Neural progenitor cell (in vitro differentiated cells): ENCODE data around the gene DDX56. TPM values are rescaled to one million over a fixed set of nuclear protein-coding genes. Genes with fewer than 3 reads are reported as not detected.
A peak's percentile ranks its signal among the peaks of the same experiment; 100 is the strongest.

ENCODE experiments used
- DNase-seq: peaks from one replicate; pipeline ENCODE4 v3.0.0-alpha.2; 2016; ENCODE audit warnings: low spot score
- H2AFZ ChIP-seq: fragments of 200-600 bp; sonication (generic); replicated peaks from 2 replicates; pipeline ENCODE4 v1.6.1; 2016; ENCODE audit warnings: antibody characterized with exemption
- H3F3A ChIP-seq: fragments of 200-600 bp; sonication (generic); 2 replicates; pipeline ENCODE4 v1.6.1; 2016; ENCODE audit warnings: antibody characterized with exemption, low read depth
- H3K27ac ChIP-seq: fragments of 200-600 bp; sonication (generic); 2 replicates; pipeline ENCODE4 v1.5.1; 2016; ENCODE audit warnings: mild to moderate bottlenecking
- H3K27me3 ChIP-seq: fragments of 200-600 bp; sonication (generic); 2 replicates; pipeline ENCODE4 v1.6.1; 2016; ENCODE audit warnings: mild to moderate bottlenecking, moderate library complexity
- H3K36me3 ChIP-seq: fragments of 200-600 bp; sonication (generic); 2 replicates; pipeline ENCODE4 v1.5.1; 2016
- H3K4me1 ChIP-seq: fragments of 200-600 bp; sonication (generic); 2 replicates; pipeline ENCODE4 v1.6.1; 2016; ENCODE audit warnings: mixed run types
- H3K4me2 ChIP-seq: fragments of 200-600 bp; sonication (generic); 2 replicates; pipeline ENCODE4 v1.6.1; 2016
- H3K4me3 ChIP-seq: fragments of 200-600 bp; sonication (generic); 2 replicates; pipeline ENCODE4 v1.5.1; 2016
- H3K79me2 ChIP-seq: fragments of 200-600 bp; sonication (generic); 2 replicates; pipeline ENCODE4 v1.6.1; 2016; ENCODE audit warnings: low read depth
- H3K9ac ChIP-seq: fragments of 200-600 bp; sonication (generic); 2 replicates; pipeline ENCODE4 v1.6.1; 2016
- H3K9me3 ChIP-seq: fragments of 200-600 bp; sonication (generic); 2 replicates; pipeline ENCODE4 v1.5.1; 2016; ENCODE audit warnings: low read depth
- H4K20me1 ChIP-seq: fragments of 200-600 bp; sonication (generic); 2 replicates; pipeline ENCODE4 v1.6.1; 2016; ENCODE audit warnings: low read depth
- H3K27ac Mint-ChIP-seq: 3 replicates; pipeline ENCODE4 v1.8.0; 2021; ENCODE audit warnings: mixed read lengths
- H3K27me3 Mint-ChIP-seq: 2 replicates; pipeline ENCODE4 v1.8.0; 2022; ENCODE audit warnings: low read depth, mild to moderate bottlenecking, inconsistent platforms, moderate library complexity, mixed read lengths; ENCODE audit not compliant: insufficient read depth
- H3K36me3 Mint-ChIP-seq: 3 replicates; pipeline ENCODE4 v1.8.0; 2021; ENCODE audit warnings: mixed read lengths
- H3K4me1 Mint-ChIP-seq: 3 replicates; pipeline ENCODE4 v1.8.0; 2021; ENCODE audit warnings: mixed read lengths
- H3K4me3 Mint-ChIP-seq: 3 replicates; pipeline ENCODE4 v1.8.0; 2021; ENCODE audit warnings: mild to moderate bottlenecking, moderate library complexity, mixed read lengths
- H3K9me3 Mint-ChIP-seq: 3 replicates; pipeline ENCODE4 v1.8.0; 2020; ENCODE audit warnings: mixed read lengths
- EZH2 ChIP-seq: fragments of 200-600 bp; sonication (generic); IDR thresholded peaks from 2 replicates; pipeline ENCODE4 v1.6.1; 2017; ENCODE audit warnings: antibody characterized with exemption, mild to moderate bottlenecking, moderate library complexity
- EZH2phosphoT487 ChIP-seq: fragments of 200-600 bp; sonication (generic); IDR thresholded peaks from 2 replicates; pipeline ENCODE4 v1.6.1; 2017; ENCODE audit warnings: antibody characterized with exemption
- total RNA-seq: library from RNA; depleted of rRNA; stranded (reverse); fragments of >200 nt; gene quantifications from 2 replicates; pipeline ENCODE4 v1.2.3, GENCODE V29; 2015; ENCODE audit warnings: low replicate concordance
- TF ChIP-seq, protein P1 (sequence below): fragments of 200-600 bp; sonication (generic); IDR thresholded peaks from 2 replicates; pipeline ENCODE4 v1.5.1; 2017; ENCODE audit warnings: antibody characterized with exemption, mild to moderate bottlenecking

Gene DDX56
- total RNA-seq, 1 donor from 2014 or later: 67.5 TPM

DNA sequence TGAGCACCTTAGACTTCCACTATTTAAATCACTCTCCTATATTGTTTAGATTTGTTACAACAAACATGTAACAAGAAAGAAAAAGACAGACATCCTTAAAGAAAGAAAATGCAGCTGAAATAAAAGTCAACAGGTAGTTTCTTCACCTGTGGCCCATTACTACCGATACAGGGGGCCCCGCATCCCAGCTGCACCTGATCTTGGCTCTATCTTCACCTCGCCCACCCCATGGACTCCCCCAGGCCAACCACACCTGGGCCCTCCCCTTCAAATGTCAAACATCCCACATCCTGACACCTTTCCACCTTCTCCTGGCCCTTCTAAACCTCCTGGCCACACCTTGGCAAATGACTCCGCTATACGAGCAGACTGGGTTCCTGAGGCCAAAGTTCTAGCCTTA lies 7.0 kb downstream of the DDX56 start:
- no peak overlapping the region for H3K27ac ChIP-seq
- H3K9me3 Mint-ChIP-seq: no peaks in the 10 kb centered on the region
- H2AFZ ChIP-seq: no peak overlapping the region
- H3K27me3 ChIP-seq: no peaks in the 10 kb centered on the region
- H3K36me3 Mint-ChIP-seq: peaks cover 45% of the 10 kb centered on the region
- H3K4me3 ChIP-seq: no peak overlapping the region
- peaks cover 14% of the 10 kb centered on the region for H3F3A ChIP-seq
- no peaks in the 10 kb centered on the region for H4K20me1 ChIP-seq
- no peaks in the 10 kb centered on the region for H3K4me1 ChIP-seq
- H3K27ac Mint-ChIP-seq: no peak overlapping the region
- H3K79me2 ChIP-seq: peaks cover 7% of the 10 kb centered on the region
- no peaks in the 10 kb centered on the region for H3K9me3 ChIP-seq
- no peaks in the 10 kb centered on the region for H3K36me3 ChIP-seq
- H3K9ac ChIP-seq: no peak overlapping the region
- no peak for DNase-seq
- H3K4me3 Mint-ChIP-seq: no peak overlapping the region
- no peak for TF ChIP-seq EZH2phosphoT487
- TF ChIP-seq, protein P1, sequence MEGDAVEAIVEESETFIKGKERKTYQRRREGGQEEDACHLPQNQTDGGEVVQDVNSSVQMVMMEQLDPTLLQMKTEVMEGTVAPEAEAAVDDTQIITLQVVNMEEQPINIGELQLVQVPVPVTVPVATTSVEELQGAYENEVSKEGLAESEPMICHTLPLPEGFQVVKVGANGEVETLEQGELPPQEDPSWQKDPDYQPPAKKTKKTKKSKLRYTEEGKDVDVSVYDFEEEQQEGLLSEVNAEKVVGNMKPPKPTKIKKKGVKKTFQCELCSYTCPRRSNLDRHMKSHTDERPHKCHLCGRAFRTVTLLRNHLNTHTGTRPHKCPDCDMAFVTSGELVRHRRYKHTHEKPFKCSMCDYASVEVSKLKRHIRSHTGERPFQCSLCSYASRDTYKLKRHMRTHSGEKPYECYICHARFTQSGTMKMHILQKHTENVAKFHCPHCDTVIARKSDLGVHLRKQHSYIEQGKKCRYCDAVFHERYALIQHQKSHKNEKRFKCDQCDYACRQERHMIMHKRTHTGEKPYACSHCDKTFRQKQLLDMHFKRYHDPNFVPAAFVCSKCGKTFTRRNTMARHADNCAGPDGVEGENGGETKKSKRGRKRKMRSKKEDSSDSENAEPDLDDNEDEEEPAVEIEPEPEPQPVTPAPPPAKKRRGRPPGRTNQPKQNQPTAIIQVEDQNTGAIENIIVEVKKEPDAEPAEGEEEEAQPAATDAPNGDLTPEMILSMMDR: no peak
- TF ChIP-seq EZH2: no peak
- peaks cover 5% of the 10 kb centered on the region for H3K27me3 Mint-ChIP-seq
- H3K4me2 ChIP-seq: no peak overlapping the region
- no peaks in the 10 kb centered on the region for H3K4me1 Mint-ChIP-seq

DNA sequence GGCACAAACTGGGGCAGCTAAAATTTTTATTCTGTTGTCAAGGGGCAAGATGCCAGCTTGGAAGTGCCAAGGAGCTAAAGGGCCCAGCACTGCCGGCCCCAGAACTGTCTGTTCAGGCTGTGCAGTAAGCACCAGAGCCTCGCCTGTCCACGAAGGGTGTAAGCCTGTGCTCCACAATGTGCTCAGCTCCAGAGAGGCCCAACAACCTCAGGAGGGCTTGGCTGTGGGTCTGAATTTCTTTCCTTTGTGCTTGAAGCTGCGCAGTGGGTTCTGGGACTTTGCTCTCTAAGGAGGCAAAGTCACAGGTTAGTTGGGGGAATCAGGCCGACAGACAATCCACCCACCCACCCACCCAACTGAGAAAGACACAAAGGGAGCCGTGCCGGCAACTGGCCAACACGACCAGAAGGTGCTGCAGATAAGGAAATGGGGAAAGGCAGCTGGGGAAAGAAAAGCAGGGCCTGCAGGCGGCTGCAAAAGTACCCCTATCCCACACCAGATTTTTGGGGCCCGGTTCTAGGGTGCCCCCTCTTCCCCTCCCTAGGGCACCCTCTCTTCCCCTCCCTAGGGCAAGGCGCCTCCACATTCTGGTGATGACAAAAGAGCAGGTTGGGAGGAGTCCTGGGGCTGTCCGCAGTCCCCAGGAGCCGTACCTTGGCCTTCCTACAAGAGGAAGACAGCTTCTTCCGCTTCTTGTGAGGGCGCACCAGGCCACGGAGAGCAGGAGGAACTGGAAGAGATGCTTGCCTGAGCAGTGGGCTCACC lies 7.7 kb downstream of the DDX56 start:
- Histone ChIP-seq H3K79me2 (peaks cover under 1% of the 10 kb centered on the region), H3K9ac (no peak overlapping the region), H3K9me3 (no peaks in the 10 kb centered on the region), H3K36me3 (no peaks in the 10 kb centered on the region), H4K20me1 (no peaks in the 10 kb centered on the region), H3K27ac (peak overlapping the region; percentile 35), H2AFZ (no peak overlapping the region), H3K27me3 (no peaks in the 10 kb centered on the region), H3K4me2 (no peak overlapping the region), H3F3A (peaks cover 14% of the 10 kb centered on the region), H3K4me1 (no peaks in the 10 kb centered on the region), H3K4me3 (no peak overlapping the region)
- peaks cover 40% of the 10 kb centered on the region for H3K36me3 Mint-ChIP-seq
- H3K27me3 Mint-ChIP-seq: peaks cover 3% of the 10 kb centered on the region
- no peaks in the 10 kb centered on the region for H3K4me1 Mint-ChIP-seq
- H3K27ac Mint-ChIP-seq: no peak overlapping the region
- no peaks in the 10 kb centered on the region for H3K9me3 Mint-ChIP-seq
- TF ChIP-seq EZH2 (no peak), EZH2phosphoT487 (no peak)
- TF ChIP-seq, protein P1: no peak
- no peak overlapping the region for H3K4me3 Mint-ChIP-seq
- no peak for DNase-seq

DNA sequence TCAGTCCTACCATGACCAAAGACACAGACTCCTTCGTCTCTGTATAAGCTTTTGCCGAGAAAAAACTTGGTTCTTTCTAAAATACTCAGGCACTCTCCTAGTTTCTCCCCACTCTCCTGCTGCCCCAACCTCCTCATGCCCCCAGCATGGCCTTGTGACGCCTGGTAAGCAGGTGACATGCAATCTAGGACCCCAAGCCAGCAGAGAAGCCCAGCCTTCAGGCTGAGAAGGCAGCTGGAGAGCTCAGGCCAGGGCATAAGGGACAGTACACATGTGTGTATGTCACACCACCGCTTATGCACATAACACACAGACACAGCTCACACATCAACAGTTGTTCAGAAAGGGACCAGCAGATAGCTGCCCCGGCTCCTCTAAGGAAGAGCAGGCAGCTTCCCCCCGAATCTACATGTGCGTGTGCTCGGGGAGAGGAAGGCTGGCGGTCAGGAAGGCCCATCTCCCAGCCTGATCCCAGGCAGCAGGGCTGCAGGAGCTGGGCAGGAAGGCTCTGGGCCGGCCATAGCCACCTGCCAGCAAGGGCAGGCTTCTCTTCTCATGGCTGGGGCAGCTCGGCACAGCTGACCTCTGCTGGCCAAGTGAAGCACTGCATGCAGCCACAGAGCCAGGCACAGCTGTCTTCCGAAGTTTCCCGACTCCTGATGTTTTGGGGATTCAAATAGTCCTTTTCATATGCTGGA lies 8.5 kb downstream of the DDX56 start:
- TF ChIP-seq EZH2 (no peak), EZH2phosphoT487 (no peak)
- TF ChIP-seq, protein P1: peak; percentile 86
- no peak overlapping the region for H3K4me2 ChIP-seq
- Mint-ChIP-seq H3K4me3 (no peak overlapping the region), H3K4me1 (no peaks in the 10 kb centered on the region), H3K9me3 (no peaks in the 10 kb centered on the region), H3K27me3 (peaks cover 3% of the 10 kb centered on the region), H3K27ac (no peak overlapping the region), H3K36me3 (peaks cover 37% of the 10 kb centered on the region)
- no peaks in the 10 kb centered on the region for H3K79me2 ChIP-seq
- no peaks in the 10 kb centered on the region for H3K27me3 ChIP-seq
- no peaks in the 10 kb centered on the region for H4K20me1 ChIP-seq
- no peaks in the 10 kb centered on the region for H3K4me1 ChIP-seq
- no peak overlapping the region for H3K27ac ChIP-seq
- no peak overlapping the region for H3K9ac ChIP-seq
- no peak overlapping the region for H3K4me3 ChIP-seq
- H3F3A ChIP-seq: peaks cover 14% of the 10 kb centered on the region
- peak; percentile 72 for DNase-seq
- H2AFZ ChIP-seq: no peak overlapping the region
- no peaks in the 10 kb centered on the region for H3K9me3 ChIP-seq
- no peaks in the 10 kb centered on the region for H3K36me3 ChIP-seq
